Gastroesophageal sphincter (tissue), 3 donors: Measurements from ENCODE around the gene EVI2A.

Source experiments
- POLR2AphosphoS5 ChIP-seq: sonication (generic); formaldehyde crosslinking; IDR thresholded peaks from one replicate; pipeline ENCODE4 v1.6.1; 2017; ENCODE audit warnings: antibody characterized with exemption
- TF ChIP-seq, protein P1 (sequence below), 4 experiments: fragments of 200-600 bp in 2 of 4; fragments of 450-650 bp in 2 of 4; sonication (generic) in 1 of 4; IDR thresholded peaks; one replicate each; pipeline ENCODE4 v1.5.1; 2017 to 2019; ENCODE audit warnings: antibody characterized with exemption in 4 of 4, mild to moderate bottlenecking in 2 of 4, moderate library complexity in 2 of 4

DNA sequence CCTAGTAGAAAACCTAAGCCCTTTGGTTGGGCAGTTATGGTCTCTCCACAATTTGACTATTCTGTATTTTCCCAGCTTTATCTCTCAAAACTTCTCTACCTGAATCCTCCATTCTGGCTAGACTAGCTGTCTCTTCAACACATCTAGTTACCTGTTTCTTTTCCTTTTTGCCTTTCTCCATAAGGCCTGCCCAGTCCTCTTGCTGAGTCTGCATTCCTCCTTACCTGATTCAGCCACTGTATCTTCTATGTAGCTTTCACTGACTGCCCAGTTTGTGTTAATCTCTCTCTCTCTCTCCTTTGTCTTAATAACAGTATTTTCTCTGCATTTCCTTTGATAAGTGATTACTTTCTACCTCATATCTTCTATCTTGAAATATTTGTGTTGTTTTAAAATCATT lies 2.1 kb upstream of the EVI2A start:
- TF ChIP-seq, protein P1, sequence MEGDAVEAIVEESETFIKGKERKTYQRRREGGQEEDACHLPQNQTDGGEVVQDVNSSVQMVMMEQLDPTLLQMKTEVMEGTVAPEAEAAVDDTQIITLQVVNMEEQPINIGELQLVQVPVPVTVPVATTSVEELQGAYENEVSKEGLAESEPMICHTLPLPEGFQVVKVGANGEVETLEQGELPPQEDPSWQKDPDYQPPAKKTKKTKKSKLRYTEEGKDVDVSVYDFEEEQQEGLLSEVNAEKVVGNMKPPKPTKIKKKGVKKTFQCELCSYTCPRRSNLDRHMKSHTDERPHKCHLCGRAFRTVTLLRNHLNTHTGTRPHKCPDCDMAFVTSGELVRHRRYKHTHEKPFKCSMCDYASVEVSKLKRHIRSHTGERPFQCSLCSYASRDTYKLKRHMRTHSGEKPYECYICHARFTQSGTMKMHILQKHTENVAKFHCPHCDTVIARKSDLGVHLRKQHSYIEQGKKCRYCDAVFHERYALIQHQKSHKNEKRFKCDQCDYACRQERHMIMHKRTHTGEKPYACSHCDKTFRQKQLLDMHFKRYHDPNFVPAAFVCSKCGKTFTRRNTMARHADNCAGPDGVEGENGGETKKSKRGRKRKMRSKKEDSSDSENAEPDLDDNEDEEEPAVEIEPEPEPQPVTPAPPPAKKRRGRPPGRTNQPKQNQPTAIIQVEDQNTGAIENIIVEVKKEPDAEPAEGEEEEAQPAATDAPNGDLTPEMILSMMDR (IDR thresholded peaks at IDR 0.05) = no peak
- no peak for TF ChIP-seq POLR2AphosphoS5
